Tibial nerve (tissue), 4 donors: ENCODE measurements around the gene GALNT14.

Source experiments
- CTCF ChIP-seq, 5 experiments: fragments of 200-600 bp in 3 of 5; fragments of 450-650 bp in 2 of 5; sonication (generic) in 3 of 5; IDR thresholded peaks; one replicate each; pipeline ENCODE4 v1.5.1; 2016 to 2019; ENCODE audit warnings: antibody characterized with exemption in 5 of 5, mild to moderate bottlenecking in 3 of 5, moderate library complexity in 2 of 5
- EP300 ChIP-seq, 2 donors: sonication (generic); formaldehyde crosslinking; IDR thresholded peaks; one replicate each; pipeline ENCODE4 v1.6.1; 2017; ENCODE audit warnings: antibody characterized with exemption in 2 of 2, mild to moderate bottlenecking in 1 of 2

- TF ChIP-seq CTCF (IDR thresholded peaks at IDR 0.05) (no peak), EP300 (IDR thresholded peaks at IDR 0.05) (no peak)
Observed at GRCh38 chr2:30992781-30993180, 145.5 kb downstream of the GALNT14 start.
